ENCODE data around the gene RABAC1. TPM values are rescaled to one million over a fixed set of nuclear protein-coding genes. Genes with fewer than 3 reads are reported as not detected.

RABAC1 gene
- total RNA-seq, 4 donors from 2014 or later, result 75.6 to 235 (median 165) TPM

DNA sequence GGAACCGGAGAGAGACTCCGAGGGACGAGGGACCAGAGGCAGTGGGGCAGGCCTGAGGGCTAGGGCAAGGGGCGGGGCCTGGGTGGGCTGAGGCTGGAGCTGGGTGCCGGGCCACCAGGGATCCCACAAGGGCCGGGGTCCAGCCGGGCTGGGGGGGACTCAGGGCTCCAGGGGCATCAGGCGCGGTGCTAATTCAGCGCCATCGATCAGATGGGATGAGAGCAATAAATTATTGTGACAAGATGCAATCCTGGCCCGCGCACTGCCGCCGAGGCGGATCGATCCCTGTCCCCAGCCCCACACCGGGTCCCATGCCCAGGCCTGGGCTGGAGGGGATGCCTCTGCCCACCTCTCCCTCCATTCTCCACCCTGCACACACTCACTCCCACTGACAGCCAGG is 36.5 kb downstream of the RABAC1 start:
- H3K27ac ChIP-seq, result no peak overlapping the region
- 24 to 28% methylated on average over 10 to 18 of the region's 18 CpGs for WGBS, 2 donors (ENCODE audit: low coverage in 1 of 2)
- no peak overlapping the region for H3K4me3 ChIP-seq
- H3K27me3 ChIP-seq, result peaks cover 70% of the 10 kb centered on the region
- TF ChIP-seq EP300 (IDR thresholded peaks at IDR 0.05; ENCODE audit: low read depth) (no peak), POLR2AphosphoS5 (IDR thresholded peaks at IDR 0.05) (no peak), POLR2A (IDR thresholded peaks at IDR 0.05) (no peak)
- TF ChIP-seq, protein P1, sequence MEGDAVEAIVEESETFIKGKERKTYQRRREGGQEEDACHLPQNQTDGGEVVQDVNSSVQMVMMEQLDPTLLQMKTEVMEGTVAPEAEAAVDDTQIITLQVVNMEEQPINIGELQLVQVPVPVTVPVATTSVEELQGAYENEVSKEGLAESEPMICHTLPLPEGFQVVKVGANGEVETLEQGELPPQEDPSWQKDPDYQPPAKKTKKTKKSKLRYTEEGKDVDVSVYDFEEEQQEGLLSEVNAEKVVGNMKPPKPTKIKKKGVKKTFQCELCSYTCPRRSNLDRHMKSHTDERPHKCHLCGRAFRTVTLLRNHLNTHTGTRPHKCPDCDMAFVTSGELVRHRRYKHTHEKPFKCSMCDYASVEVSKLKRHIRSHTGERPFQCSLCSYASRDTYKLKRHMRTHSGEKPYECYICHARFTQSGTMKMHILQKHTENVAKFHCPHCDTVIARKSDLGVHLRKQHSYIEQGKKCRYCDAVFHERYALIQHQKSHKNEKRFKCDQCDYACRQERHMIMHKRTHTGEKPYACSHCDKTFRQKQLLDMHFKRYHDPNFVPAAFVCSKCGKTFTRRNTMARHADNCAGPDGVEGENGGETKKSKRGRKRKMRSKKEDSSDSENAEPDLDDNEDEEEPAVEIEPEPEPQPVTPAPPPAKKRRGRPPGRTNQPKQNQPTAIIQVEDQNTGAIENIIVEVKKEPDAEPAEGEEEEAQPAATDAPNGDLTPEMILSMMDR (IDR thresholded peaks at IDR 0.05), result no peak
- H3K36me3 ChIP-seq, result no peaks in the 10 kb centered on the region
- intact Hi-C loops (cut with DNase I; ENCODE audit: low total_unique reads), result no loop called here
- H3K4me1 ChIP-seq, result peaks cover 0 to 1% (median under 1%) of the 10 kb centered on the region in 4 donors
- no peaks in the 10 kb centered on the region for H3K9me3 ChIP-seq
- in situ Hi-C loops (cut with MboI; ENCODE audit: low pct_ligation_motif_present in 1 of 4, low pct_unique_long_range_greater_than_20kb in 1 of 4, low sequenced_read_pairs in 3 of 4), result no loop called here
- DNase-seq, result no peak

DNA sequence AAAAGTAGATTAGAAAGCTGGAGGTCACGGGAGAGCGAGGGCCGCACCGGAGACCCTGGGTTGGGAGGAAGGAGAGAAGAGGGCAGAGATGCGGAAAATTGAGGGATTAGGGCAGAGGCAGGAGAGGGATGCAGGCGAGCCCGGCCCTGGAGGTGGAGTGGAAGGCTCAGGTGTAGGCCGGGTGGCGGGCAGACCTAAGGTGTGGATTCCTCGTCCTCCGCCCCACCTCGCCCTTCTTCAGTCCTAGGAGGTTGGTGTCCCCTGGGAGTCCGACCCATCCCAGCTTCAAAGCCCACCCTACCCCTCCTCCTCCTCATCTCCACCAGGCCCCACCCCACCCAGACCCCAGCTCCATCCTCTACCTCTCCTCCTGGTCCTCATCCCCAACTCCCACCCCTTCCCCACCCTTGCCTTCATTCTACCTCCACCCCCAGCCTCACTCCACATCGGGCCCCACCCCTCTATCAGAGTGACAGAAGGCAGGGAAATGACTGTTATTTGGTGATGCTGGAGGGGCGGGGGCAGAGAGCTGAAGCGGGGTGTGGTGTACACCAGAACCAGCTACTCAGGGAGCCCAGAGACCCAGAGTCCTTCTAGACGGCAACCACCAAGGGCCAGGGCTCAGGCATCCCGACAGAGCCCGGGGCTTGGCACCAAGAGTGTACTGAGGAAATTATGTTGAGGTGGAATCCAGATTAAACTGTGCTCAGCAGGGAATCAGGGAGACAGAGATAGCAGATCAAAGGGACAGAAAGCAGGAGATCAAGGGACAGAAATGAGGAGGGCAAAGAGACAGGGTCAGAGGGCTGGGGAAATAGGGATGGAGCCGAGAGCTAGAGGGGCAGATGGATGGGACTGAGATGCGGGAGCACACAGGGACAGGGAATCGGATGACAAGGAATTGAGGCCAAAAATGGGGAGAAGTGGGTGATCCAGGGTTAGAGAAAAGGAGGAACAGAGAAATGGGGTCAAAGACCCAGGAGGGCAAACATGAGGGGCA is 37.2 kb downstream of the RABAC1 start:
- no peak for DNase-seq
- 23 to 30% methylated on average over 11 to 22 of the region's 22 CpGs for WGBS, 2 donors (ENCODE audit: low coverage in 1 of 2)
- H3K36me3 ChIP-seq, result no peaks in the 10 kb centered on the region
- in situ Hi-C loops (cut with MboI; ENCODE audit: low pct_ligation_motif_present in 1 of 4, low pct_unique_long_range_greater_than_20kb in 1 of 4, low sequenced_read_pairs in 3 of 4) (no loop called here), intact Hi-C loops (cut with DNase I; ENCODE audit: low total_unique reads) (no loop called here)
- no peak overlapping the region for H3K27ac ChIP-seq
- no peaks in the 10 kb centered on the region for H3K4me1 ChIP-seq
- H3K4me3 ChIP-seq, result no peak overlapping the region
- TF ChIP-seq POLR2AphosphoS5 (IDR thresholded peaks at IDR 0.05), result no peak
- no peak for TF ChIP-seq EP300 (IDR thresholded peaks at IDR 0.05; ENCODE audit: low read depth)
- TF ChIP-seq, protein P1 (IDR thresholded peaks at IDR 0.05), result no peak
- no peak for TF ChIP-seq POLR2A (IDR thresholded peaks at IDR 0.05)
- H3K9me3 ChIP-seq, result no peaks in the 10 kb centered on the region
- peaks cover 70% of the 10 kb centered on the region for H3K27me3 ChIP-seq

GRCh38 chr19:41920882-41921576 is 38.1 kb downstream of the RABAC1 start:
- intact Hi-C loops (cut with DNase I; ENCODE audit: low total_unique reads) (no loop called here), in situ Hi-C loops (cut with MboI; ENCODE audit: low pct_ligation_motif_present in 1 of 4, low pct_unique_long_range_greater_than_20kb in 1 of 4, low sequenced_read_pairs in 3 of 4) (no loop called here)
- DNase-seq, result no peak
- no peaks in the 10 kb centered on the region for H3K36me3 ChIP-seq
- no peak overlapping the region for H3K27ac ChIP-seq
- H3K4me1 ChIP-seq, result no peaks in the 10 kb centered on the region
- no peak overlapping the region for H3K4me3 ChIP-seq
- H3K27me3 ChIP-seq, result peaks cover 70% of the 10 kb centered on the region
- TF ChIP-seq EP300 (IDR thresholded peaks at IDR 0.05; ENCODE audit: low read depth), result no peak
- TF ChIP-seq POLR2AphosphoS5 (IDR thresholded peaks at IDR 0.05), result no peak
- no peak for TF ChIP-seq POLR2A (IDR thresholded peaks at IDR 0.05)
- TF ChIP-seq, protein P1 (IDR thresholded peaks at IDR 0.05), result no peak
- no peaks in the 10 kb centered on the region for H3K9me3 ChIP-seq
- 9 to 12% methylated on average over 8 to 26 of the region's 26 CpGs for WGBS, 2 donors (ENCODE audit: low coverage in 1 of 2)

Measured in transverse colon (tissue), 4 donors.